GM21423 (cell line): ENCODE measurements around the gene HES7.
"Not testable (repeated sequence)": the region's sequence is repeated elsewhere in the genome, so short reads cannot be mapped to it uniquely, and the experiment has no call there.

ENCODE experiments used
- ATAC-seq: cut with Tn5 transposase; IDR thresholded peaks from one replicate; pipeline ENCODE4 v1.9.1; 2021; ENCODE audit warnings: mild to moderate bottlenecking, moderate library complexity; ENCODE audit not compliant: unreplicated experiment

The HES7 gene

GRCh38 chr17:8105957-8106398 is 17.9 kb downstream of the HES7 start:
- ATAC-seq: no peak

GRCh38 chr17:8104911-8105310 is 19.0 kb downstream of the HES7 start:
- ATAC-seq: no peak

GRCh38 chr17:8103549-8103948 is 20.4 kb downstream of the HES7 start:
- no peak for ATAC-seq

GRCh38 chr17:8101721-8102120 is 22.2 kb downstream of the HES7 start:
- no peak for ATAC-seq

GRCh38 chr17:8100763-8101162 is 23.1 kb downstream of the HES7 start:
- no peak for ATAC-seq

- ATAC-seq: no peak
Observed at GRCh38 chr17:8100111-8100510, 23.8 kb downstream of the HES7 start.

GRCh38 chr17:8096541-8096940 is 27.4 kb downstream of the HES7 start:
- no peak for ATAC-seq

GRCh38 chr17:8095361-8095760 is 28.5 kb downstream of the HES7 start:
- no peak for ATAC-seq

GRCh38 chr17:8091033-8091687 is 32.7 kb downstream of the HES7 start:
- ATAC-seq: peak; percentile 71

GRCh38 chr17:8089728-8090127 is 34.2 kb downstream of the HES7 start:
- ATAC-seq: no peak

GRCh38 chr17:8087952-8088230 is 36.0 kb downstream of the HES7 start:
- ATAC-seq: no peak

- ATAC-seq: no peak
Observed at GRCh38 chr17:8087075-8087951, 36.6 kb downstream of the HES7 start, which contains the start of gene ALOX12B. Gene ALOX12B, minus strand, starts transcription at chr17:8087716. Its CDS starts 274 bp downstream, at chr17:8087442.

GRCh38 chr17:8084250-8084649 is 39.7 kb downstream of the HES7 start:
- no peak for ATAC-seq

- ATAC-seq: no peak
Observed at GRCh38 chr17:8082292-8082691, 41.6 kb downstream of the HES7 start.

- ATAC-seq: no peak
Observed at GRCh38 chr17:8081876-8082275, 42.0 kb downstream of the HES7 start.

- no peak for ATAC-seq
Observed at GRCh38 chr17:8080799-8081219, 43.1 kb downstream of the HES7 start.

GRCh38 chr17:8080208-8080798 is 43.6 kb downstream of the HES7 start:
- no peak for ATAC-seq

GRCh38 chr17:8079291-8080207 is 44.4 kb downstream of the HES7 start:
- peak; percentile 45 for ATAC-seq

- ATAC-seq: not testable (repeated sequence)
Observed at GRCh38 chr17:8077939-8078338, 46.0 kb downstream of the HES7 start.

GRCh38 chr17:8076502-8077266 is 47.2 kb downstream of the HES7 start:
- ATAC-seq: no peak
